ENCODE measurements around the gene GMPR2. TPM values are rescaled to one million over a fixed set of nuclear protein-coding genes. Genes with fewer than 3 reads are reported as not detected.

Gene GMPR2
- total RNA-seq, 4 donors from 2014 or later = 36.3 to 69.0 (median 47.0) TPM

DNA sequence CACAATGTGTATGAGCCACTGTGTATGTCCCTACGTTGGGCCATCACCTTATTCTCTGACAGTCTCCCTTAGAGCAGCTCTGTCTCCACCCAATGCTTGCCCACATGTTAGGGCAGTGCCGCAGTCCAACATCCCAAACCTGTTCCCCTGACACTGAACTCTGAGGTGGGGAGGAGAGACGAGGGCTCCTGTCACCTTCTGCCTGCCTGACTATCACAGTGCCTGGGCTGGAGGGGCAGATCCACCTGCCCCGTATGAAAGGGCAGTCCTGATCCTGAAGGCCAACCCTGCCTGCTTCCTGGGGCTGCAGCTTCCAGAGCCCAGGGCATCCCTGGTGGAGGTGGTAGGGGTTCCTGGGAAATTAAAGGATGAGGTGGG lies 28.0 kb downstream of the GMPR2 start:
- no peak for DNase-seq (ENCODE audit: low spot score)
- TF ChIP-seq, protein P1, sequence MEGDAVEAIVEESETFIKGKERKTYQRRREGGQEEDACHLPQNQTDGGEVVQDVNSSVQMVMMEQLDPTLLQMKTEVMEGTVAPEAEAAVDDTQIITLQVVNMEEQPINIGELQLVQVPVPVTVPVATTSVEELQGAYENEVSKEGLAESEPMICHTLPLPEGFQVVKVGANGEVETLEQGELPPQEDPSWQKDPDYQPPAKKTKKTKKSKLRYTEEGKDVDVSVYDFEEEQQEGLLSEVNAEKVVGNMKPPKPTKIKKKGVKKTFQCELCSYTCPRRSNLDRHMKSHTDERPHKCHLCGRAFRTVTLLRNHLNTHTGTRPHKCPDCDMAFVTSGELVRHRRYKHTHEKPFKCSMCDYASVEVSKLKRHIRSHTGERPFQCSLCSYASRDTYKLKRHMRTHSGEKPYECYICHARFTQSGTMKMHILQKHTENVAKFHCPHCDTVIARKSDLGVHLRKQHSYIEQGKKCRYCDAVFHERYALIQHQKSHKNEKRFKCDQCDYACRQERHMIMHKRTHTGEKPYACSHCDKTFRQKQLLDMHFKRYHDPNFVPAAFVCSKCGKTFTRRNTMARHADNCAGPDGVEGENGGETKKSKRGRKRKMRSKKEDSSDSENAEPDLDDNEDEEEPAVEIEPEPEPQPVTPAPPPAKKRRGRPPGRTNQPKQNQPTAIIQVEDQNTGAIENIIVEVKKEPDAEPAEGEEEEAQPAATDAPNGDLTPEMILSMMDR (IDR thresholded peaks at IDR 0.05) = no peak
- no peak for ATAC-seq (ENCODE audit: low FRiP score)

DNA sequence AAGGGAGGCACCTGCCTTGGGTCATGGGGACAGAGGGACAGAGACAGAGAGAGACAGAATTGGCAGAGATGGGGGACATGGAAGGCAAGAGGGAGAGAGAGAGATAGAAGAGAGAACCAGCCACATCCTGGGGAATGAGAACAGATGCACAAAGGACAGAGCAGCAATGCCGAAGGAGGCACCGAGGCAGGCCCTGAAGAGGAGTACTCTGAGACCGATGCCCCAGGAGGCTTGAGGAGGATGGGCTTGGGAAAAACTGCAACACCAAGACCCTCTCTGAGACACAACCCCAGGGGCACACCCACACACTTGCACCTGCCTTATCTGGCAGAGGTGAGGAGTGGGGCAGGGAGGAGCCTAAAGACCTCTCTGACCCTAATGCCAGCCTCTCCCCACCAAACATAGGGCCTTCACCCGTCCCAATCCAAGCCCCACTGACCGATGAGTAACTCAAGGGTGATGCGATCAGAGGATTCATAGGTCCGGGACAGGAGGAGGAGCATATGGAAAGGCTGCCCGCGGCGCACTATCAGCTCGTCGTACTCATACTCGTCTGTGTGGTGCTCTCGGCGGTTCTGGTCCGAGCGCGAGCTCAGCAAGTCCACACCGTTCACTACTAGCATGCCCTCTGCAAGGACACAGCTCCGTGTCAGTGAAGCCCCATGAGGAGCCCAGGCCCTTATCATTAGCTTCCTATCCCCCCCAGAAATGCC lies 28.7 kb downstream of the GMPR2 start:
- ATAC-seq (ENCODE audit: low FRiP score) (peak; percentile 17), DNase-seq (ENCODE audit: low spot score) (no peak)
- TF ChIP-seq, protein P1 (IDR thresholded peaks at IDR 0.05) = no peak

GRCh38 chr14:24261969-24262327 lies 29.2 kb downstream of the GMPR2 start:
- ATAC-seq (ENCODE audit: low FRiP score) (no peak), DNase-seq (ENCODE audit: low spot score) (no peak)
- TF ChIP-seq, protein P1 (IDR thresholded peaks at IDR 0.05) = no peak

DNA sequence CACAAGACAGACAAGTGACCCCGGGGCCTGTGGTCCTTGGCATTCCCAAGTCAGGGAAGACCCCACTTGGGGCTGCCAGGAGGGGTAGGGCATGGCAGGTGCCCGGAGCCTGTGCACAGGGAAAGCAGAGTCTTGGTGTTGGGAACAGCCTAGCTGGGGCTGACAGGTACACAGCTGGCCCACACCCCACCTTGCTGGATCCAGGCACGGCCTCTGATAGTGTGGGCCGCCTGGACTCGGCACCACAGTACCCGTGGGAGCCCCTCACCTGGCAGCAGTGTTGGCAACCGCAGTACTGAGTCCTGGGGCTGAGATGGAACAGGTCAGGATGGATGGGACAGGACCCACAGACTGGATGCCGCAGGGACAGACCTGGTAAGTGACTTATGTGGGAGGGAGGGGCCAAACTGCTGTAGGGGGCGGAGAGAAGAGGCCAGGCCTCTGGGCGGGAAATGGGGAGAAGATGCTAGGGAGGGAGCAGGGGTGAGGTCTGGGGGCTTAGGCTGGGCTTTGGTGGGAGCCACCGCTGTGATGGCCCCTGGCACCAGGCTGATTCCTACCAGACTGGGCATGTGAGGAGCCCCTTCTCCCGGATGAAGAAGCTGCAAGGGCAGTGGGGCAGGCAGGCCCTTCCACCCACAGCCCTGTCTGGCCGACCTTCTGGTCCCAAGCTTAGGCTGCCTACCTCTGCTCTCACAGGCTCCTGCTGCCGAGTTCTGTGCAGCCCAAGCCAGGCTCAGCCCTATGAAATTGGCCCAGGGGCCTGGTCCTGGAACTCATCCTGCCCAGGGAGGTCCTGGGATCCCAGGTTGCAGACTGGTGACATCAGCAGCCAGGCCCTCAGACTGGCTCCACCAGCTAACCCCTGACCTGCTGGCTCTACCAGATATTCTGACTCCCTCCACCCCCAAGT lies 30.3 kb downstream of the GMPR2 start, which contains the start of gene TGM1:
TSS of gene TGM1 (minus strand) at position 357 of the 913 bp plus-strand sequence. CDS start 825 bp downstream, outside the sequence.
- DNase-seq (ENCODE audit: low spot score) (no peak), ATAC-seq (ENCODE audit: low FRiP score) (no peak)
- TF ChIP-seq, protein P1 (IDR thresholded peaks at IDR 0.05) = no peak

DNA sequence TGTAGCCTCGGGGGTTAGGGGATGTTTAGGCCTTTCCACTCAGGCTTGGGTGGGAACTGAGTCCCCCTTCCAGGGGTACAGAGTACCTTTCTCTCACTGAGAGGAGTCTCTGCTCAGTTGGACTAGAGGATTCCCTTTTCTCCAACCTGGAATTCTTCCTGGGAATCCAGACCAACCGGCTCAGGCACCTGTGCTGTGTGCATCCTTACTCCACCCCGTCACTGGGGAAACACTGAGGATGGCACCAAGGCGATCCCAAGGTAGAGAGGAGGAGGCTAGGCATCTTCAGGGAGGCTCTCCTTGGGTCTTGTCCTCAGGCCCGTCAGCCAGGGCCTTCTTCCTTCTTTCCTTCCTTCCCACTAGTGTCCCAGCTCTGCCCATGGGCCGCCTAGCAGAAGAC lies 31.1 kb downstream of the GMPR2 start:
- no peak for ATAC-seq (ENCODE audit: low FRiP score)
- TF ChIP-seq, protein P1 (IDR thresholded peaks at IDR 0.05) = no peak

GRCh38 chr14:24264298-24264697 lies 31.6 kb downstream of the GMPR2 start:
- TF ChIP-seq, protein P1 (IDR thresholded peaks at IDR 0.05) = no peak
- DNase-seq (ENCODE audit: low spot score) = no peak
- peak; percentile 77 for ATAC-seq (ENCODE audit: low FRiP score)

More for the DNA sequence above, 31.1 kb downstream of the GMPR2 start:
- DNase-seq (ENCODE audit: low spot score) = no peak

Data from omental fat pad (tissue), 4 donors.